ENCODE measurements around the gene NCKAP5.

Gene NCKAP5

GRCh38 chr2:132797071-132797470 is 771.2 kb downstream of the NCKAP5 start:
- no peak for DNase-seq (ENCODE audit: low read depth)

DNA sequence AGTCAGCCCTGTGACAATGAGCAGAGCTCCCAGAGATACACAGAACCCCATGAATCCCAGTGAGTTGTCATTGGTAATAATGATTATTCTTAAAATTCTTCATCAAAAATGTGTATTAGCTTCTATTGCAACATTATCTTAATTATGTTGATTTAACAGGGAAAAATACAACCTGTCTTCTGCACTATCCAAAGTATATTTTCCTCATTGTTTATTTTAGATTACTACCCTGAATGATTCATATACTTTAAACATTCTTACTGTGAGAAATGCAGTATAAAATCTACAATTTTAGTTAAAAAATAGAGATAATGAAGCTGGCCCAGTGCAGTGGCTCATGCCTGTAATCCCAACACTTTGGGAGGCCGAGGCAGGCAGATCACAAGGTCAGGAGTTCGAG is 773.0 kb downstream of the NCKAP5 start:
- DNase-seq (ENCODE audit: low read depth): no peak

GRCh38 chr2:132793532-132793931 is 774.7 kb downstream of the NCKAP5 start:
- no peak for DNase-seq (ENCODE audit: low read depth)

GRCh38 chr2:132790207-132790785 is 778.0 kb downstream of the NCKAP5 start:
- DNase-seq (ENCODE audit: low read depth): no peak

GRCh38 chr2:132789066-132789465 is 779.2 kb downstream of the NCKAP5 start:
- DNase-seq (ENCODE audit: low read depth): no peak

GRCh38 chr2:132788310-132788838 is 779.9 kb downstream of the NCKAP5 start:
- no peak for DNase-seq (ENCODE audit: low read depth)

DNA sequence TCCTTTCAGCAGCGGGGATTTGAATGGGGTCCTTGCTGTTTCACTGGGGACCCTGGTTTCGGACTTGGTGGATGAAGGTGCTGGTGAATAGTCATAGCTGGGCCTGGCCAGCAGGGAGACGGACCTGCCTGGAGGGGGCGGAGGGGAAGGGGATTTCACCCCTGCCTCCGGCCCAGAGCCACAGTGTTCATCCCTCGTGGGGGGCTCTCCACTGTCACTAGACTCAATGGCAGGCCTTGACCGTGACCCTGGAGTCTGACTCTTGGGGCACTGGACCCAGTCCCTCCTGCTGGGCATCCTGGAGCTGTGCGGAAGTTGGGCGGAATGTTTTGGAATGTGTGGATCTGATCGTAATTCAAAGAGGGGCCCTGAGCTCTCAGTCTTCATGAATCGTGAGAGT is 784.4 kb downstream of the NCKAP5 start:
- DNase-seq (ENCODE audit: low read depth): no peak

- DNase-seq (ENCODE audit: low read depth): no peak
Measured at GRCh38 chr2:132782176-132782783, 786.0 kb downstream of the NCKAP5 start.

DNA sequence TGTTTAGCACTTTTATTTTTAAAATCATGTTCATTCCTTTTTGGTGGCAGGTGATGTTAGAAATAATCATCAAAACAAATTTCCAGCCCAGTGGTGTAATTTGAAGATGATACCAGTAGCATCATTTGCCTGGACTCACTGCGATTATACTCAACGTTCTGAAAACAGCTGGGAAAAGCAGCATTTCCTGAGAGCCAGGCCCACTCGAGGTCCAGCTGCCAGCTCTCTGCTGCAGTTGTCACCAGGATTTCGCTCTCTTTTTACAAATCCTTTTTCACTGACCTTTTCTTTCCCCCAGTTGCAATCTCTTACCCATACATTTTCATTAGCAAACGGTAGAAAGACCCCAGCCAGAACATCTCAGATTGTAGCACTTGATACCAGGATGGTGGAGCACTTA is 787.6 kb downstream of the NCKAP5 start:
- DNase-seq (ENCODE audit: low read depth): no peak

- no peak for DNase-seq (ENCODE audit: low read depth)
Measured at GRCh38 chr2:132779206-132779721, 789.0 kb downstream of the NCKAP5 start.

DNA sequence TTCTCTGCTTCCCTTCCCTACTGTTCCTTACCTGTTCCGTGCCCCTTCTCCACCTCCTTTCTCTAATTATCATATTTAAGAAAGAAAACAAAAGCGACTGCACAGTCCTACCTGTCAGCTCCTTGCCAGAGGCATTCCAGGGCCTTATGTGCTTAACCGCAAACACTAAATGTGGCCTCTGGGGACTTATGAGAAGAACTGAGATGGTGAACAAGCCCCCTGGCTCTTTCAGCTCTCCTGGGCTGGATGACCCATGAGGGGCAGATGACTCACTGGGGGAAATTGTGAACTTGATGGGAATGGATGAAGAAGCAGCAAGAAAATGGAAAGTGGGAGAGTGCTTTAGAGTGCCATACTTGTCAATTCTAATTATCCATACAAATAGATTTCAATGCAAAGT is 792.0 kb downstream of the NCKAP5 start:
- DNase-seq (ENCODE audit: low read depth): no peak

GRCh38 chr2:132774189-132774588 is 794.1 kb downstream of the NCKAP5 start:
- DNase-seq (ENCODE audit: low read depth): no peak

GRCh38 chr2:132773331-132773730 is 794.9 kb downstream of the NCKAP5 start:
- DNase-seq (ENCODE audit: low read depth): no peak

DNA sequence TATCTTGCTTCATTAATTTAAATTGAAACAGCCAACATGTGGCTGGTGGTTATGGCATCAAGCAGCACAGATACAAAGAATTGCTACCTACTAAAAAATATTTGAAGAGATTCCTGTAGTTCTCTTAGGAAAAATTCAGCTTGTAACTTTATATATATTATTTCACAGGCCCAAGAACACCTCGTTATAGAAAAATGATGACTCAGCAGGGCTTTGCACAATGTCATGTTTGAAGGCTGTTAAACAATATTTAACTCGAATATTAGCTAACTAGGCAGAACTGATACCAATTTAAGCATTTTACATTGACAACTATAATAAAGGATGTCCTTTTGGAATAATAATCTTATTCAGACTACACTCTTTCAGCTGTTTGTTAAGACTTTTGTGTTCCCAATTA is 795.9 kb downstream of the NCKAP5 start:
- no peak for DNase-seq (ENCODE audit: low read depth)

GRCh38 chr2:132766573-132766972 is 801.7 kb downstream of the NCKAP5 start:
- no peak for DNase-seq (ENCODE audit: low read depth)

GRCh38 chr2:132761437-132761836 is 806.8 kb downstream of the NCKAP5 start:
- DNase-seq (ENCODE audit: low read depth): no peak

- no peak for DNase-seq (ENCODE audit: low read depth)
Measured at GRCh38 chr2:132760971-132761370, 807.3 kb downstream of the NCKAP5 start.

- no peak for DNase-seq (ENCODE audit: low read depth)
Measured at GRCh38 chr2:132760405-132760804, 807.9 kb downstream of the NCKAP5 start.

DNA sequence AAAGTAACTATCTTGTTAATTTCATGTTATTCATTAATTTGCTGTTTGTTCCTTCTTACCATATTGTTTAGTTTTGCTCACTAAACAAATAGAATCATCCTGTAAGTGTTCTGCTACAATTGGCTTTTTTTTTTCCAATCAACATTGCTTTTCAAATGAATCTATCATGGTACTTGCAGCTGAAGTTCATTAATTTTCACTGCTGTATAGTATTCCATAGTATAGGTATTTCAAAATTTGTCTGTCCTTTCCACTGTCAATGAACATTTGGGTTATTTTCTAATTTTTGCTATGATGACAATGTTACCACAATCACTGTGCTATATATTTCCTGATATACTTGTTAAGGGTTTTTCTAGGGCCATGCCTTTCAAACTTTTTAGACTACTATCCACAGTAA is 809.3 kb downstream of the NCKAP5 start:
- DNase-seq (ENCODE audit: low read depth): no peak

GRCh38 chr2:132757676-132758075 is 810.6 kb downstream of the NCKAP5 start:
- DNase-seq (ENCODE audit: low read depth): no peak

DNA sequence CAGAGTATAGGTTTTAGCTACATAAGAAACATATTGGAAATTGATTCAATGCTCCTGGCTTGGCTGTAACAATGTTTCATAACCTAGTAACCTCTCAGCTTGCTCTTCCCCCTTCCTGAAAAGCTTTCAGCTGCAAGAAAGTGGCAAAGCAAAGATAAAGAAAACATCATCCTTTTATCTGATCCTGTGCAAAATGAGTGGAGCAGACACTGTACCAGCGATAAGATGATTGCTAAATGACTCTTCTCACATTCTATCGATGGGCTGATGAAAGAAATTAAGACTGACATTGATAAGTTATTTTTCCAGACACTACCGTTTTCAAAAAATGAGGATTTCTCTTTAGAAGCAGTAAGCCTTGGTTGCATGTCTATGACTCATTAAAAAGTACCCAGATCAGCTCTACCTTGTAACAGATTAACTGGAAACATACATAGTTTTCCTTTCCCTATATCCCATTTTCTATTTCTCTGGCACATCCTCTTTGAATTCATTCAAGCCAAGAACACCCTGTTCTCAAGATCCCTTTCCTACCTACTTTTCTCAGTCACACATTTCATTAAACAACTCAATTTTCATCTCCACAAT is 811.2 kb downstream of the NCKAP5 start:
- DNase-seq (ENCODE audit: low read depth): no peak

- no peak for DNase-seq (ENCODE audit: low read depth)
Measured at GRCh38 chr2:132754867-132755472, 813.3 kb downstream of the NCKAP5 start.

DNA sequence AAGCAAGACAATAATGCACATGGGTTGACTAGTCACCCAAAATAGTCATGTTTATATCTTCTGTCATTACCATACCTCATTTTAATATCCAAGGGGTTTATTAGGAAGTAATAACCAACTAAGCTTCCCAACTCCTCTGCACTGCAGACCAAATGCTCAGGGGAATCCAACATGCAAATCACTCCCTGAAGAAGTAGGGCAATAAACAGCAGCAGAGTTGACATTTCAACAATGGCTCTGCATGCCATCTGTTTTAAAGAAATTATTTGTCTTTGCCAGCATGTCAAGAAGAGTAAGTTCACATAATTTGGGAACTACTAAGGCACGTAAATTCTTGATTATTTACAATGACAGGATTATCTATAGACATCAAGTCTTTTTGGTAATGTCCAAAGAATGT is 813.9 kb downstream of the NCKAP5 start:
- DNase-seq (ENCODE audit: low read depth): no peak

Measured in activated T-helper 1 cell treated with Interleukin-2 at 50 U/mL for 16 hours (primary cell).